AG04449 (cell line): ENCODE data around the gene SMG6.

Experiments used
- CTCF ChIA-PET: fragments of 350-600 bp; formaldehyde crosslinking; extraction: SDS; loops from one replicate; lab custom pipeline; 2021; ENCODE audit warnings: antibody characterized with exemption; lab: Yijun Ruan, JAX
- POLR2A ChIA-PET: fragments of 400-600, 350-600 bp; formaldehyde crosslinking; extraction: SDS; loops from one replicate; lab custom pipeline; 2020; ENCODE audit warnings: antibody characterized with exemption, inconsistent platforms; lab: Yijun Ruan, JAX
- DNase-seq: peaks from one replicate; pipeline ENCODE4 v3.0.0-alpha.2; 2010; ENCODE audit warnings: low read depth, low spot score
- H3K4me3 ChIP-seq: 2 replicates; pipeline ENCODE4 v1.5.1; 2011; ENCODE audit warnings: low read depth, mild to moderate bottlenecking, control low read depth, low read length
- TF ChIP-seq, protein P1 (sequence below): IDR thresholded peaks from one replicate; pipeline ENCODE4 v1.5.1; 2011; ENCODE audit warnings: mild to moderate bottlenecking, moderate library complexity, low read length, control low read depth, inconsistent platforms; ENCODE audit not compliant: insufficient read depth; ENCODE audit errors: missing control alignments

The SMG6 gene

DNA sequence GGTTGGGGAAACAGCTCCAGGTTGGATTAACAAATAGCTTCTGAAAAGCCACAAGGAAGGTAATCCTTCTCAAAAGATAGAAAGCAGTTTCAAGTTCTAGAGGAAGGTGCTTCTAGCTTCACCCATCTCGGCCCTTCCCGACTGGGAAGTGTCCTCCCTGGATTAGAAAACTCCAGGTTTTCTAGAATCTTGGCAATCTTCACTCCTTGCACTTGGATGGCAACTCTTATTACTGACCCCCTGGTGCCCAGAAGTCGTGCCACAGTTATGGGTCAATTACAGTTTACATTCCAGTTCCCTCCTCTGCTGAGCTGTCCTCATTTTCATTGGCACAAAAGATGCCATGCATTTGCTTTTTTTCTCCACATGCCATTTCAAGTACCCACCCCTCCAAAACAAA, 65.6 kb downstream of the SMG6 start:
- DNase-seq = no peak
- ChIA-PET CTCF (interaction anchor here (1.0 to 3.4 kb wide), 10 partner anchors 8 to 183 kb away, joined by 3 to 14 read pairs (median 6); partner anchors contain the start of gene HIC1), POLR2A (interaction anchor here (0.8 to 1.5 kb wide), 2 partner anchors 156 to 182 kb away, joined by 4 to 5 read pairs; no protein-coding TSS in a partner anchor)
- H3K4me3 ChIP-seq = no peak overlapping the region
- TF ChIP-seq, protein P1, sequence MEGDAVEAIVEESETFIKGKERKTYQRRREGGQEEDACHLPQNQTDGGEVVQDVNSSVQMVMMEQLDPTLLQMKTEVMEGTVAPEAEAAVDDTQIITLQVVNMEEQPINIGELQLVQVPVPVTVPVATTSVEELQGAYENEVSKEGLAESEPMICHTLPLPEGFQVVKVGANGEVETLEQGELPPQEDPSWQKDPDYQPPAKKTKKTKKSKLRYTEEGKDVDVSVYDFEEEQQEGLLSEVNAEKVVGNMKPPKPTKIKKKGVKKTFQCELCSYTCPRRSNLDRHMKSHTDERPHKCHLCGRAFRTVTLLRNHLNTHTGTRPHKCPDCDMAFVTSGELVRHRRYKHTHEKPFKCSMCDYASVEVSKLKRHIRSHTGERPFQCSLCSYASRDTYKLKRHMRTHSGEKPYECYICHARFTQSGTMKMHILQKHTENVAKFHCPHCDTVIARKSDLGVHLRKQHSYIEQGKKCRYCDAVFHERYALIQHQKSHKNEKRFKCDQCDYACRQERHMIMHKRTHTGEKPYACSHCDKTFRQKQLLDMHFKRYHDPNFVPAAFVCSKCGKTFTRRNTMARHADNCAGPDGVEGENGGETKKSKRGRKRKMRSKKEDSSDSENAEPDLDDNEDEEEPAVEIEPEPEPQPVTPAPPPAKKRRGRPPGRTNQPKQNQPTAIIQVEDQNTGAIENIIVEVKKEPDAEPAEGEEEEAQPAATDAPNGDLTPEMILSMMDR = no peak

DNA sequence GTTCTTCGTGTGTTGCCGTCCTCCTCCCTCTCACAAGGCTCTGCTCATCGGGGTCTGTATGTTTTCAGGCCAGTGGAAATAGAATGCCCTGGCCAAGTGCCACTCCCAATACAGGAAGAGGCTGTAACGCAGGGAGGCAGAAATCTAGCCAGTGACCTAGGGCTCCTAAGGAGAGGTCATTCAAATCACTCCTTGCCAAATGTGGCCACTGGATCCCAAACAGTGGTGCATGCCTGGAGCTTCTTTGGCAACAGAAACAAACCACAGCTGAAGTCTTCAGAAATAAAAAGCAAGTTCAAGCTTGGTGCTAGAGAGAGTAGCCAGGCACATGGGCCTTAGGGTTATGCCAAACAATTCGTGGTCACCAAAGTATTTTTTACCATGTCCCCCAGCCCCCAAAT, 66.1 kb downstream of the SMG6 start:
- no peak overlapping the region for H3K4me3 ChIP-seq
- POLR2A ChIA-PET = interaction anchor here (0.8 to 1.5 kb wide), 2 partner anchors 156 to 182 kb away, joined by 4 to 5 read pairs; no protein-coding TSS in a partner anchor
- TF ChIP-seq, protein P1 = no peak
- DNase-seq = no peak
- CTCF ChIA-PET = interaction anchor here (1.2 to 3.4 kb wide), 10 partner anchors 9 to 183 kb away, joined by 3 to 14 read pairs (median 6); partner anchors contain the start of gene HIC1

DNA sequence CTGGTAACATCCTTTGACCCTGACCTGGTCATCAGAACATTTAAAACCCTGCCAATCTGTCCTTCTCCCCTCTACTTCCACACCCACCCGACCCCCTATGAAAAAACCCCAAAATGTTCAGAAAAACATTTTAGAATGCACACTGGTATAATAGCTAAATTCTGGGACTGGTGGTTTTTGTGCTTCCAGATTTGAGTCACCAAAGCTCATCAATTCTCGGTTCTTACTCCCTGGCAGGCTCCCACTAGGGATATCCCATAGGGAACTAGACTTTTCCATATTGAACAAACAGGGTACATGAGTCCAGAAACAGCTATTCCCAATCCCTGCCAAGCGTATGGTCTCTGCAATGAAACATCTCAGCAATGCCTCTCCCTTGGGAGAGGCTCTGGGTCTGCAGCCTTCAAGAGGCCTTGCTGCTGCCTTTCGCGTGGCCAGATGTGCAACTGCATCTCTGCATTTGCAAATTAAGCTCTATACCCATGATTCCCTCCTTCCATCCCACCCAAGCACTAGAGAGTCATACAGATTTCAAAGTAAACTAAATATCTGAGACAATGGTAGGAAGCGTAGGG, 67.7 kb downstream of the SMG6 start:
- no peak overlapping the region for H3K4me3 ChIP-seq
- POLR2A ChIA-PET = interaction anchor here (0.7 to 1.7 kb wide), 2 partner anchors 22 to 178 kb away, joined by 3 to 6 read pairs; no protein-coding TSS in a partner anchor
- TF ChIP-seq, protein P1 = no peak
- CTCF ChIA-PET = interaction anchor here (0.8 to 3.4 kb wide), 17 partner anchors 9 to 181 kb away, joined by 3 to 14 read pairs (median 4); partner anchors contain the start of gene HIC1
- no peak for DNase-seq

DNA sequence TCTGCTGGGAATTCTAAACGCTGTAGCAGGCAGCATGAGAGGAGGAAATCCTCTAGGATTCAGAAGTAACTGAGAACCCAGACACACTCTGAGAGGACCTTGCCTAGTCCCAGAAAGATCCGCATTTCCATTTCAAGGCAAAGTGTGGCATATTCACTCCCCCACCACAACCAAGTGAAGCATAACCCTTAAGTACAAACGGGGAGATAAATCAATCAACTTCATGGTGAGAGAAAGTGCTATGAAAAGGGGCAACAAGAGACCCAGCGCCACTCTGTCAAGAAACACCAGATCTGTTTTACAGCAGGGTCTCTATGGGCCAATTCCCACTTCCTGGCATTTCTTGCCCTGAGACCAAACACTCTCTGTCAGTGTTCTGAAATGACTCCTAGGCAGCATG, 68.3 kb downstream of the SMG6 start:
- POLR2A ChIA-PET = interaction anchor here (0.6 kb wide), 1 partner anchor 98 kb away, joined by 3 read pairs; no protein-coding TSS in a partner anchor

DNA sequence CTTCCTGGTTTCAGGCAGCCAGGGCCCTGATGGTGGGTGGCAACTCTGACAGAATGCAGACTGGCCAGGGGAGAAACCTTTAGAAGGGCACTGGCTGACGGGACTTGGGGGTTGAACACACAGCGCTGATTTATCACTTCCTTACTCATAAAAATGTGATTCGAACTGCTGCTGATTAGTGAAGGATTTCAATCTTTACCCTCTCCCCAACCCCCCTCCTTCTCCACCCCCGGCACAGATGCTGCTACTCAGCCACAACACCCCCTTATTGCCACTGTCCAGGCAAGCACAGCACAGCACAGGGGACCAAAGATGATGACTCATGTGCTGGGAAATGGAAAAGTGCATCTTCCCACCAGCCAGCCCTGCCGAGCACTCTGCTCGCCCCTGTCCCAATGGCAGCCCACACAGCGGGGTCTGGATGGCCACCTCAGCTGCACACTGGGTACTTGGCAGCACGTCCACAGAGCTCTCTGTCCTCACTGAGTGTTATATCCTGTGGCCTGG, 70.1 kb downstream of the SMG6 start:
- TF ChIP-seq, protein P1 = no peak
- no peak overlapping the region for H3K4me3 ChIP-seq
- POLR2A ChIA-PET = no interaction called here
- no peak for DNase-seq
- CTCF ChIA-PET = interaction anchor here (1.0 to 8.8 kb wide), 4 partner anchors 12 to 182 kb away, joined by 3 to 101 read pairs (median 4); partner anchors contain the start of gene HIC1

More for the DNA sequence above, 68.3 kb downstream of the SMG6 start:
- H3K4me3 ChIP-seq = no peak overlapping the region
- TF ChIP-seq, protein P1 = no peak
- no peak for DNase-seq
- CTCF ChIA-PET = interaction anchor here (0.9 to 1.9 kb wide), 6 partner anchors 10 to 170 kb away, joined by 3 to 11 read pairs (median 4); no protein-coding TSS in a partner anchor

DNA sequence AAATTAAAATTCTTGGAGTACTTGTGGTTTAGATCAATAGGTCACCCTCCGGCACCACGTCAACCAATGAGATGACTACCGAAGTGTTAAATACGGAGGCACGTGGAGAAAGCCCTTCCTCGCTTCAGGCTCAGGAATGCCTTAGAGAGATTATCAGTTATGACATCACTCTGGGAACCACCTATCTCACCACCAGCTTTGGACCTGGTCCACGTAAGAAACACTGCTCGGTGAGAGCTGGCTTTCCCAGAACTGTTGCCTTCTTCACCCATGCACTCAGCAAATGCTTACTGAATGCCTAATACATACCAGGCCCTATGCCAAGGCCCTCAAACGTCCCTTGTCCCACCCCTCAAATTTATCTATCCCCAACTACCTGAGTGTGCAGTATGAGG, 71.3 kb downstream of the SMG6 start:
- TF ChIP-seq, protein P1 = no peak
- ChIA-PET CTCF (interaction anchor here (0.6 to 8.8 kb wide), 20 partner anchors 8 to 177 kb away, joined by 3 to 101 read pairs (median 6); partner anchors contain the start of gene HIC1), POLR2A (interaction anchor here (1.0 kb wide), 2 partner anchors 17 to 60 kb away, joined by 3 read pairs; no protein-coding TSS in a partner anchor)
- peak; percentile 88 for DNase-seq
- no peak overlapping the region for H3K4me3 ChIP-seq
